CD4-positive, alpha-beta T cell treated with Interleukin-1 beta for 1 hour (primary cell): ENCODE data around the gene HPSE2.

Source experiments
- DNase-seq, 2 donors: peaks; one replicate each; pipeline ENCODE4 v3.0.0-alpha.2; 2020 to 2022

Gene HPSE2

GRCh38 chr10:98666276-98666675 is 569.4 kb downstream of the HPSE2 start:
- no peak for DNase-seq

- peak; percentile 7 to 48 for DNase-seq
Observed at GRCh38 chr10:98664329-98665042, 571.2 kb downstream of the HPSE2 start.

GRCh38 chr10:98659951-98660350 is 575.7 kb downstream of the HPSE2 start:
- no peak for DNase-seq

GRCh38 chr10:98655492-98655891 is 580.2 kb downstream of the HPSE2 start:
- no peak for DNase-seq

- no peak for DNase-seq
Observed at GRCh38 chr10:98649170-98649569, 586.5 kb downstream of the HPSE2 start.

GRCh38 chr10:98646998-98647917 is 588.4 kb downstream of the HPSE2 start:
- DNase-seq = no peak

GRCh38 chr10:98644466-98644865 is 591.2 kb downstream of the HPSE2 start:
- no peak for DNase-seq

- no peak for DNase-seq
Observed at GRCh38 chr10:98642281-98642680, 593.4 kb downstream of the HPSE2 start.

GRCh38 chr10:98638920-98639319 is 596.7 kb downstream of the HPSE2 start:
- DNase-seq = no peak

GRCh38 chr10:98636921-98637329 is 598.7 kb downstream of the HPSE2 start:
- DNase-seq = no peak

GRCh38 chr10:98632456-98633150 is 603.0 kb downstream of the HPSE2 start:
- DNase-seq = no peak

GRCh38 chr10:98628206-98628605 is 607.4 kb downstream of the HPSE2 start:
- no peak for DNase-seq

- no peak for DNase-seq
Observed at GRCh38 chr10:98627711-98628110, 607.9 kb downstream of the HPSE2 start.

GRCh38 chr10:98624963-98625362 is 610.7 kb downstream of the HPSE2 start:
- no peak for DNase-seq

GRCh38 chr10:98623176-98623575 is 612.5 kb downstream of the HPSE2 start:
- DNase-seq = no peak

- no peak for DNase-seq
Observed at GRCh38 chr10:98621630-98622029, 614.0 kb downstream of the HPSE2 start.

- no peak for DNase-seq
Observed at GRCh38 chr10:98620503-98620902, 615.1 kb downstream of the HPSE2 start.

GRCh38 chr10:98619446-98619845 is 616.2 kb downstream of the HPSE2 start:
- no peak for DNase-seq

- no peak for DNase-seq
Observed at GRCh38 chr10:98617906-98618520, 617.6 kb downstream of the HPSE2 start.

- DNase-seq = no peak
Observed at GRCh38 chr10:98613446-98613845, 622.2 kb downstream of the HPSE2 start.

GRCh38 chr10:98611436-98611835 is 624.2 kb downstream of the HPSE2 start:
- no peak for DNase-seq

- DNase-seq = no peak
Observed at GRCh38 chr10:98610836-98611235, 624.8 kb downstream of the HPSE2 start.

GRCh38 chr10:98610301-98610700 is 625.4 kb downstream of the HPSE2 start:
- no peak for DNase-seq
